ENCODE measurements around the gene HDAC7. TPM values are rescaled to one million over a fixed set of nuclear protein-coding genes. Genes with fewer than 3 reads are reported as not detected.
A peak's percentile ranks its signal among the peaks of the same experiment; 100 is the strongest.

Gene HDAC7
- total and polyA plus RNA-seq, 2 experiments from 2014 or later: 41.3 to 60.1 TPM

DNA sequence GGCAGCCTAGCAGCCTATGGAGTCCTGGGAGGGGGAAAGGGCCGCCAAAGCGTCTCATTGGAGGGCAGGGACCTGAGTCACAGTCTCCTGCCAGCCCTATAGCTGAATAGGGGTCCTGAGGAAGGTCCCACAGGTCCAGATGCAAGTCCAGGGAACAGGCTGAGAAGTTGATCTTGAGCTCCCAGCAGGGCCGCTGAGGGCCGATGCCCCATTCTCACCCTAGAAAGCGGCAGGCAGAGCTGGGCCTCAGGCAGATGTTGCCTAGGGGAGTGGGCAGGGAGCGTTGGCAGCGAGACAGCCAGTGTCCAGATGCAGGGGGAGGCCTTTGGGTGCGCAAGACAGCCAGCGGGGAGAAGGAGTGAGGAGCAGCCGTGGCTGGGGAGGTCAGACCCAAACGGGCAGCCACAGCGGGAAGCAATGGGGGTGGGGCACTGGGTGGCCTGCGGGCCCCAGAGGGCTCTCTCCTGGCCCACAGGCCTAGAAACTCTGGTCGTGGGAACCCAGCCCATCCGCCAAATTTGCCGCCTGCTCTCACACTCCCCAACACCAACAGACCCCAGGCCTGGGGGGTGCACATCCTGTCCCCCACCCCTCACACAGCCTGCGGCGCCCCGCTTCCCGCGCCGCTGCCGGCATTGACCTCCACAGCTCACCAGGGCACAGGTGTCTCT, 1.1 kb downstream of the HDAC7 start:
- H3K4me1 ChIP-seq (ENCODE audit: insufficient read depth): peaks cover 63% of the 10 kb centered on the region
- H3K9me2 ChIP-seq (ENCODE audit: insufficient read depth): 0 out of 2 replicates have a peak, but pooled peaks cover 3% of the 10 kb centered on the region
- no peak overlapping the region for H2AFZ ChIP-seq
- peak overlapping the region; percentile 74; the same call in 1 of the 2 replicates for H3K27ac Mint-ChIP-seq
- H3K36me3 ChIP-seq (ENCODE audit: insufficient read depth): no peaks in the 10 kb centered on the region
- no peaks in the 10 kb centered on the region for H3K9me3 Mint-ChIP-seq
- H3K4me2 ChIP-seq: peak overlapping the region; percentile 99
- peaks cover 10% of the 10 kb centered on the region for H4K20me1 ChIP-seq (replicated peaks; ENCODE audit: insufficient read depth)
- H3K4me3 ChIP-seq: peak overlapping the region; percentile 87
- TF ChIP-seq CREB1 (CRISPR knock-in tag; IDR thresholded peaks at IDR 0.05; ENCODE audit: low read depth) (no peak), JUNB (IDR thresholded peaks at IDR 0.05; ENCODE audit: unreplicated experiment) (no peak), EZH2phosphoT487 (IDR thresholded peaks at IDR 0.05; ENCODE audit: unreplicated experiment) (no peak), EZH2 (IDR thresholded peaks at IDR 0.05; ENCODE audit: low read depth, unreplicated experiment) (no peak), ZNF114 (CRISPR knock-in tag; IDR thresholded peaks at IDR 0.05) (no peak), POLR2AphosphoS5 (IDR thresholded peaks at IDR 0.05; ENCODE audit: low read depth) (no peak), NANOG (IDR thresholded peaks at IDR 0.05; ENCODE audit: borderline replicate concordance) (no peak), STAT1 (IDR thresholded peaks at IDR 0.05; ENCODE audit: unreplicated experiment) (no peak), ZNF331 (CRISPR knock-in tag; IDR thresholded peaks at IDR 0.05; ENCODE audit: low read depth) (no peak)
- TF ChIP-seq, protein P1, sequence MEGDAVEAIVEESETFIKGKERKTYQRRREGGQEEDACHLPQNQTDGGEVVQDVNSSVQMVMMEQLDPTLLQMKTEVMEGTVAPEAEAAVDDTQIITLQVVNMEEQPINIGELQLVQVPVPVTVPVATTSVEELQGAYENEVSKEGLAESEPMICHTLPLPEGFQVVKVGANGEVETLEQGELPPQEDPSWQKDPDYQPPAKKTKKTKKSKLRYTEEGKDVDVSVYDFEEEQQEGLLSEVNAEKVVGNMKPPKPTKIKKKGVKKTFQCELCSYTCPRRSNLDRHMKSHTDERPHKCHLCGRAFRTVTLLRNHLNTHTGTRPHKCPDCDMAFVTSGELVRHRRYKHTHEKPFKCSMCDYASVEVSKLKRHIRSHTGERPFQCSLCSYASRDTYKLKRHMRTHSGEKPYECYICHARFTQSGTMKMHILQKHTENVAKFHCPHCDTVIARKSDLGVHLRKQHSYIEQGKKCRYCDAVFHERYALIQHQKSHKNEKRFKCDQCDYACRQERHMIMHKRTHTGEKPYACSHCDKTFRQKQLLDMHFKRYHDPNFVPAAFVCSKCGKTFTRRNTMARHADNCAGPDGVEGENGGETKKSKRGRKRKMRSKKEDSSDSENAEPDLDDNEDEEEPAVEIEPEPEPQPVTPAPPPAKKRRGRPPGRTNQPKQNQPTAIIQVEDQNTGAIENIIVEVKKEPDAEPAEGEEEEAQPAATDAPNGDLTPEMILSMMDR (conservative IDR thresholded peaks at IDR 0.05; ENCODE audit: low read depth in 2 of 2): no peak
- TF ChIP-seq, protein P2, sequence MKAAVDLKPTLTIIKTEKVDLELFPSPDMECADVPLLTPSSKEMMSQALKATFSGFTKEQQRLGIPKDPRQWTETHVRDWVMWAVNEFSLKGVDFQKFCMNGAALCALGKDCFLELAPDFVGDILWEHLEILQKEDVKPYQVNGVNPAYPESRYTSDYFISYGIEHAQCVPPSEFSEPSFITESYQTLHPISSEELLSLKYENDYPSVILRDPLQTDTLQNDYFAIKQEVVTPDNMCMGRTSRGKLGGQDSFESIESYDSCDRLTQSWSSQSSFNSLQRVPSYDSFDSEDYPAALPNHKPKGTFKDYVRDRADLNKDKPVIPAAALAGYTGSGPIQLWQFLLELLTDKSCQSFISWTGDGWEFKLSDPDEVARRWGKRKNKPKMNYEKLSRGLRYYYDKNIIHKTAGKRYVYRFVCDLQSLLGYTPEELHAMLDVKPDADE (IDR thresholded peaks at IDR 0.05): no peak
- TF ChIP-seq, protein P3, sequence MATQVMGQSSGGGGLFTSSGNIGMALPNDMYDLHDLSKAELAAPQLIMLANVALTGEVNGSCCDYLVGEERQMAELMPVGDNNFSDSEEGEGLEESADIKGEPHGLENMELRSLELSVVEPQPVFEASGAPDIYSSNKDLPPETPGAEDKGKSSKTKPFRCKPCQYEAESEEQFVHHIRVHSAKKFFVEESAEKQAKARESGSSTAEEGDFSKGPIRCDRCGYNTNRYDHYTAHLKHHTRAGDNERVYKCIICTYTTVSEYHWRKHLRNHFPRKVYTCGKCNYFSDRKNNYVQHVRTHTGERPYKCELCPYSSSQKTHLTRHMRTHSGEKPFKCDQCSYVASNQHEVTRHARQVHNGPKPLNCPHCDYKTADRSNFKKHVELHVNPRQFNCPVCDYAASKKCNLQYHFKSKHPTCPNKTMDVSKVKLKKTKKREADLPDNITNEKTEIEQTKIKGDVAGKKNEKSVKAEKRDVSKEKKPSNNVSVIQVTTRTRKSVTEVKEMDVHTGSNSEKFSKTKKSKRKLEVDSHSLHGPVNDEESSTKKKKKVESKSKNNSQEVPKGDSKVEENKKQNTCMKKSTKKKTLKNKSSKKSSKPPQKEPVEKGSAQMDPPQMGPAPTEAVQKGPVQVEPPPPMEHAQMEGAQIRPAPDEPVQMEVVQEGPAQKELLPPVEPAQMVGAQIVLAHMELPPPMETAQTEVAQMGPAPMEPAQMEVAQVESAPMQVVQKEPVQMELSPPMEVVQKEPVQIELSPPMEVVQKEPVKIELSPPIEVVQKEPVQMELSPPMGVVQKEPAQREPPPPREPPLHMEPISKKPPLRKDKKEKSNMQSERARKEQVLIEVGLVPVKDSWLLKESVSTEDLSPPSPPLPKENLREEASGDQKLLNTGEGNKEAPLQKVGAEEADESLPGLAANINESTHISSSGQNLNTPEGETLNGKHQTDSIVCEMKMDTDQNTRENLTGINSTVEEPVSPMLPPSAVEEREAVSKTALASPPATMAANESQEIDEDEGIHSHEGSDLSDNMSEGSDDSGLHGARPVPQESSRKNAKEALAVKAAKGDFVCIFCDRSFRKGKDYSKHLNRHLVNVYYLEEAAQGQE (IDR thresholded peaks at IDR 0.05; ENCODE audit: unreplicated experiment): no peak
- TF ChIP-seq, protein P4, sequence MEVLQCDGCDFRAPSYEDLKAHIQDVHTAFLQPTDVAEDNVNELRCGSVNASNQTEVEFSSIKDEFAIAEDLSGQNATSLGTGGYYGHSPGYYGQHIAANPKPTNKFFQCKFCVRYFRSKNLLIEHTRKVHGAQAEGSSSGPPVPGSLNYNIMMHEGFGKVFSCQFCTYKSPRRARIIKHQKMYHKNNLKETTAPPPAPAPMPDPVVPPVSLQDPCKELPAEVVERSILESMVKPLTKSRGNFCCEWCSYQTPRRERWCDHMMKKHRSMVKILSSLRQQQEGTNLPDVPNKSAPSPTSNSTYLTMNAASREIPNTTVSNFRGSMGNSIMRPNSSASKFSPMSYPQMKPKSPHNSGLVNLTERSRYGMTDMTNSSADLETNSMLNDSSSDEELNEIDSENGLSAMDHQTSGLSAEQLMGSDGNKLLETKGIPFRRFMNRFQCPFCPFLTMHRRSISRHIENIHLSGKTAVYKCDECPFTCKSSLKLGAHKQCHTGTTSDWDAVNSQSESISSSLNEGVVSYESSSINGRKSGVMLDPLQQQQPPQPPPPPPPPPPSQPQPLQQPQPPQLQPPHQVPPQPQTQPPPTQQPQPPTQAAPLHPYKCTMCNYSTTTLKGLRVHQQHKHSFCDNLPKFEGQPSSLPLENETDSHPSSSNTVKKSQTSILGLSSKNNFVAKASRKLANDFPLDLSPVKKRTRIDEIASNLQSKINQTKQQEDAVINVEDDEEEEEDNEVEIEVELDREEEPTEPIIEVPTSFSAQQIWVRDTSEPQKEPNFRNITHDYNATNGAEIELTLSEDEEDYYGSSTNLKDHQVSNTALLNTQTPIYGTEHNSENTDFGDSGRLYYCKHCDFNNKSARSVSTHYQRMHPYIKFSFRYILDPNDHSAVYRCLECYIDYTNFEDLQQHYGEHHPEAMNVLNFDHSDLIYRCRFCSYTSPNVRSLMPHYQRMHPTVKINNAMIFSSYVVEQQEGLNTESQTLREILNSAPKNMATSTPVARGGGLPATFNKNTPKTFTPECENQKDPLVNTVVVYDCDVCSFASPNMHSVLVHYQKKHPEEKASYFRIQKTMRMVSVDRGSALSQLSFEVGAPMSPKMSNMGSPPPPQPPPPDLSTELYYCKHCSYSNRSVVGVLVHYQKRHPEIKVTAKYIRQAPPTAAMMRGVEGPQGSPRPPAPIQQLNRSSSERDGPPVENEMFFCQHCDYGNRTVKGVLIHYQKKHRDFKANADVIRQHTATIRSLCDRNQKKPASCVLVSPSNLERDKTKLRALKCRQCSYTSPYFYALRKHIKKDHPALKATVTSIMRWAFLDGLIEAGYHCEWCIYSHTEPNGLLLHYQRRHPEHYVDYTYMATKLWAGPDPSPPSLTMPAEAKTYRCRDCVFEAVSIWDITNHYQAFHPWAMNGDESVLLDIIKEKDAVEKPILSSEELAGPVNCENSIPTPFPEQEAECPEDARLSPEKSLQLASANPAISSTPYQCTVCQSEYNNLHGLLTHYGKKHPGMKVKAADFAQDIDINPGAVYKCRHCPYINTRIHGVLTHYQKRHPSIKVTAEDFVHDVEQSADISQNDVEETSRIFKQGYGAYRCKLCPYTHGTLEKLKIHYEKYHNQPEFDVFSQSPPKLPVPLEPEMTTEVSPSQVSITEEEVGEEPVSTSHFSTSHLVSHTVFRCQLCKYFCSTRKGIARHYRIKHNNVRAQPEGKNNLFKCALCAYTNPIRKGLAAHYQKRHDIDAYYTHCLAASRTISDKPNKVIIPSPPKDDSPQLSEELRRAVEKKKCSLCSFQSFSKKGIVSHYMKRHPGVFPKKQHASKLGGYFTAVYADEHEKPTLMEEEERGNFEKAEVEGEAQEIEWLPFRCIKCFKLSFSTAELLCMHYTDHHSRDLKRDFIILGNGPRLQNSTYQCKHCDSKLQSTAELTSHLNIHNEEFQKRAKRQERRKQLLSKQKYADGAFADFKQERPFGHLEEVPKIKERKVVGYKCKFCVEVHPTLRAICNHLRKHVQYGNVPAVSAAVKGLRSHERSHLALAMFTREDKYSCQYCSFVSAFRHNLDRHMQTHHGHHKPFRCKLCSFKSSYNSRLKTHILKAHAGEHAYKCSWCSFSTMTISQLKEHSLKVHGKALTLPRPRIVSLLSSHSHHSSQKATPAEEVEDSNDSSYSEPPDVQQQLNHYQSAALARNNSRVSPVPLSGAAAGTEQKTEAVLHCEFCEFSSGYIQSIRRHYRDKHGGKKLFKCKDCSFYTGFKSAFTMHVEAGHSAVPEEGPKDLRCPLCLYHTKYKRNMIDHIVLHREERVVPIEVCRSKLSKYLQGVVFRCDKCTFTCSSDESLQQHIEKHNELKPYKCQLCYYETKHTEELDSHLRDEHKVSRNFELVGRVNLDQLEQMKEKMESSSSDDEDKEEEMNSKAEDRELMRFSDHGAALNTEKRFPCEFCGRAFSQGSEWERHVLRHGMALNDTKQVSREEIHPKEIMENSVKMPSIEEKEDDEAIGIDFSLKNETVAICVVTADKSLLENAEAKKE (CRISPR knock-in tag; IDR thresholded peaks at IDR 0.05): no peak
- peaks cover 10% of the 10 kb centered on the region; the same call in 1 of the 2 replicates for H3F3A ChIP-seq (replicated peaks; ENCODE audit: low read depth)
- peak overlapping the region; percentile 66; the same call in 1 of the 2 replicates for H3K27ac ChIP-seq (ENCODE audit: low read depth)
- H3K27me3 Mint-ChIP-seq (ENCODE audit: insufficient read depth, low read depth, poor library complexity): peaks cover 19% of the 10 kb centered on the region
- DNase-seq (ENCODE audit: low spot score): peak; percentile 44
- ATAC-seq: peak; percentile 0; the same call in 2 of the 3 replicates
- peaks cover 68% of the 10 kb centered on the region for H3K4me1 Mint-ChIP-seq
- peaks cover 11% of the 10 kb centered on the region for H3K36me3 Mint-ChIP-seq (ENCODE audit: low read depth)
- peak overlapping the region; percentile 80 for H3K4me3 Mint-ChIP-seq
- peaks cover 60% of the 10 kb centered on the region for H3K79me2 ChIP-seq (replicated peaks; ENCODE audit: insufficient read depth)
- H3K27me3 ChIP-seq (ENCODE audit: insufficient read depth): no peaks in the 10 kb centered on the region

Data from GM23338 (cell line).